Urinary bladder (tissue), 4 donors: ENCODE data around the gene AKIRIN2. TPM values are rescaled to one million over a fixed set of nuclear protein-coding genes. Genes with fewer than 3 reads are reported as not detected.
"Not testable (repeated sequence)": the region's sequence is repeated elsewhere in the genome, so short reads cannot be mapped to it uniquely, and the experiment has no call there.

Source experiments
- DNase-seq: peaks from one replicate; pipeline ENCODE4 v3.0.0-alpha.2; 2015; ENCODE audit errors: extremely low spot score
- H3K27ac ChIP-seq: one replicate; pipeline ENCODE4 v1.5.1; 2013; ENCODE audit warnings: low read depth, mild to moderate bottlenecking, moderate library complexity
- H3K36me3 ChIP-seq: one replicate; pipeline ENCODE4 v1.6.1; 2013; ENCODE audit warnings: mild to moderate bottlenecking, moderate library complexity; ENCODE audit not compliant: insufficient read depth
- H3K4me1 ChIP-seq: one replicate; pipeline ENCODE4 v1.6.1; 2013; ENCODE audit warnings: mild to moderate bottlenecking, moderate library complexity; ENCODE audit not compliant: insufficient read depth
- H3K4me3 ChIP-seq: one replicate; pipeline ENCODE4 v1.5.1; 2013; ENCODE audit warnings: low read depth, low read length
- whole genome bisulfite sequencing: extraction: QIAGEN DNeasy Blood & Tissue Kit; methylation state at CpG from one replicate; pipeline ENCODE4 v1.1.7; 2013; 5-methylcytosine and 5-hydroxymethylcytosine counted together
- polyA plus RNA-seq: library from polyadenylated mRNA; stranded (reverse); fragments of 200-250 nt; gene quantifications from one replicate; pipeline ENCODE4 v1.2.3, GENCODE V29; 2013
- total RNA-seq: library from RNA; depleted of rRNA; stranded (reverse); fragments of >200 nt; gene quantifications from one replicate; pipeline ENCODE4 v1.2.3, GENCODE V29; 2014
- donor health status: healthy with polysubstance abuse.
- donor health status: healthy.

The AKIRIN2 gene
- total and polyA plus RNA-seq, 2 donors, result 33.5 to 42.2 TPM

DNA sequence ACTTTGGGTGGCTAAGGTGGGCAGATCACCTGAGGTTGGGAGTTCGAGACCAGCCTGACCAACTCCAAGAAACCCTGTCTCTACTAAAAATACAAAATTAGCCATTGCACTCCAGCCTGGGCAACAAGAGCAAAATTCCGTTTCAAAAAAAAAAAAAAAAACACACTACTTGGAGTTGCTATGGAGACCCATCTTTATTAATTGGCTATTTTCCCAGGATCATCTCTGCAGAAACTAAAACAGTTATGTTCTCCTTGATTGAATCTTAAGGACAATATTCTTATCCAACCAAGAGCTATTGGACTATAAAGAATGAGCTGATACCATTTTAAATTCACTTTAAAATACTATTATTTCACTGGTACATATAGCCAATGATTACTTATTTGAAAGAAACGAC is 14.7 kb downstream of the AKIRIN2 start:
- no peak overlapping the region for H3K4me3 ChIP-seq
- DNase-seq, result no peak
- peaks cover 2% of the 10 kb centered on the region for H3K36me3 ChIP-seq
- H3K27ac ChIP-seq, result no peak overlapping the region
- no peaks in the 10 kb centered on the region for H3K4me1 ChIP-seq
- 67% methylated on average over 3 of the region's 3 CpGs for WGBS

DNA sequence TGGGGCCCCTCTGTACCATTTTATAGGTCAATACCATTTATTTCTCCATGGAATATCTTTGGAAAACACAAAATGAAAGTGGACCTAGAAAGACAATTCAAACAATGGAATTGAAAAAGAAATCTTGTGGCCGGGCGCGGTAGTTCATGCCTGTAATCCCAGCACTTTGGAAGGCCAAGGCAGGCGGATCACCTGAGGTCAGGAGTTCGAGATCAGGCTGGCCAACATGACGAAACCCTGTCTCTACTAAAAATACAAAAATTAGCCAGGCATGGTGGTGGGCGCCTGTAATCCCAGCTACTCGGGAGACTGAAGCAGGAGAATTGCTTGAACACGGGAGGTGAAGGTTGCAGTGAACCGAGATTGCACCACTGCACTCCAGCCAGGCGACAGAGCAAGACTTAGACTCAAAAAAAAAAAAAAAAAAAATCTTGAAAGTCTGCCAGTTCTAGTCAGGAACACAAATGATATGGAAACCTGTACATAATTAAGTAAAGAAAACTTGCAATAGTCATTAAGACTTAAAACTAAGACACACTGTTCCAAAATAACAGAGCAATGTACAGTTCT is 15.3 kb downstream of the AKIRIN2 start:
- not testable (repeated sequence) for H3K36me3 ChIP-seq, H3K4me3 ChIP-seq, H3K27ac ChIP-seq, DNase-seq, H3K4me1 ChIP-seq
- 92% methylated on average over 11 of the region's 11 CpGs for WGBS

DNA sequence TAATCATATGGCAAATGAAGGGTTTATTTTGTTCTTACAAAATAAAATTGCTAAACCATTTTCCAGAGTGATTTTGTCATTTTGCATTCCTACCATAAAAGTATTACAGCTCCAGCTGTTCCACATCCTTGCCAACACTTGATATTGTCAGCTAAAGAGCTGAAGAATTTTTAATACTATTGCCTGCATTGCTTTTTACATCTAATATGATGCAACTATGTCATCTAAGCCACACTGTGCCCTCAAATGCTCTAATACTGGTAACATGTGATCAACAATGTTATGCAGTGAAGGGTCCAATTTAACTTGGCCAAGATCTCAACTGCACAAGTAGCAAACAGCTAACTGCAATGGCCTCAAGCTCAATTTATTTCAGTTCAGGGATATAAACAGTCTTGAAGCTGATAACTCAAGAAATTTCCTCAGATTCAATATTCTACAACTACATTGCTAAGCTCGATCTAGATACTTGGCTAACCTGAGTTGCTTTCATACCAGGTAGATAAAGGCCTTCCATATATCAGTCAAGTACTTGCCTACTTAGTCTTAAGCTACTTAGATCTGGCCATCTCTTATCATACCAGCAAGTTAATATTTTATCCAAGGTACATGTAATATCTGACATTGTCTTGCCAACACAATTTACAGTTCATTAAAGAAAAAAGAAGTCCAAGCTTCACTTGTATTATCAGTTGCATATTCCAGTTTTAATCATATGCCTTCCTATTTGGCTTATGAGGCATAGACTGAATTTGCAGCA is 17.0 kb downstream of the AKIRIN2 start:
- Histone ChIP-seq H3K36me3 (peaks cover 2% of the 10 kb centered on the region), H3K4me3 (no peak overlapping the region), H3K27ac (no peak overlapping the region), H3K4me1 (no peaks in the 10 kb centered on the region)
- WGBS, result 78% methylated on average over 1 of the region's 1 CpG
- no peak for DNase-seq

DNA sequence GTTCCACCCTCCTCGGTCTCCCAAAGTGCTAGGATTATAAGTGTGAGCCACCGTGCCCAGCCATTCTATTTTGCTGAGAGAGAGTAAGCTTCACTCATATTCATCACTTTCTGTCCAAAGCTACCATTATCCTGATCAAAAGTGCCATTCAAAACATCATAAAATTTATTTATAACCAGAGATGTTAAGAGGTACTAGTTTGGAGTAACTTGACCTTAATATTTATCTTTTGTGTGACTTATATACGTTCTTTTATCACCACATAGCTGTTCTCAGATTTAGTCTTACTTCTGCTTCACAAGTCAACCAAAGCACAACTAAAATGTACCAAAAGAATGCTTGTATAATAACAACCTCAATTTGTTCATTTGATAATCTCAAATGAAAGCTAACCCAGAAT is 18.1 kb downstream of the AKIRIN2 start:
- 60% methylated on average over 3 of the region's 3 CpGs for WGBS
- no peak for DNase-seq
- Histone ChIP-seq H3K27ac (no peak overlapping the region), H3K4me3 (no peak overlapping the region), H3K4me1 (no peaks in the 10 kb centered on the region), H3K36me3 (no peaks in the 10 kb centered on the region)

DNA sequence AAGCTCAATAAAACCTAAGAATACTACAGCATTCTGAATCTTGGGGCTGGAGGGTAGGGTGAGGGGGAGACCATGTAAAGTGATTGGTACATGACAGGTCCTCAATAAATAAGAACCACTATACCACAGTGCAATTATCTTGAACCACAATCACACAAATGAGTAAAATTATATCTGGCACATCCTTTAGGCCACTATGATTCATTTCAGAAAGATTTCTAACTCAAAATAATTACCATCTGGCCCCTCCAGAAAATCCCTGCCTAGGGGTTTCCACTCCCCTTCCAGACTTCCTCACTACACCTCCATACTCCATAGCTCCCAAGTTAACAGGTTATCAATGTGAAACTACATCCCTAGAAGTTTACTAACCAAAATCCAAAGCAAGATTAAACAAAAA is 19.7 kb downstream of the AKIRIN2 start:
- H3K4me3 ChIP-seq, result no peak overlapping the region
- DNase-seq, result no peak
- no peaks in the 10 kb centered on the region for H3K4me1 ChIP-seq

DNA sequence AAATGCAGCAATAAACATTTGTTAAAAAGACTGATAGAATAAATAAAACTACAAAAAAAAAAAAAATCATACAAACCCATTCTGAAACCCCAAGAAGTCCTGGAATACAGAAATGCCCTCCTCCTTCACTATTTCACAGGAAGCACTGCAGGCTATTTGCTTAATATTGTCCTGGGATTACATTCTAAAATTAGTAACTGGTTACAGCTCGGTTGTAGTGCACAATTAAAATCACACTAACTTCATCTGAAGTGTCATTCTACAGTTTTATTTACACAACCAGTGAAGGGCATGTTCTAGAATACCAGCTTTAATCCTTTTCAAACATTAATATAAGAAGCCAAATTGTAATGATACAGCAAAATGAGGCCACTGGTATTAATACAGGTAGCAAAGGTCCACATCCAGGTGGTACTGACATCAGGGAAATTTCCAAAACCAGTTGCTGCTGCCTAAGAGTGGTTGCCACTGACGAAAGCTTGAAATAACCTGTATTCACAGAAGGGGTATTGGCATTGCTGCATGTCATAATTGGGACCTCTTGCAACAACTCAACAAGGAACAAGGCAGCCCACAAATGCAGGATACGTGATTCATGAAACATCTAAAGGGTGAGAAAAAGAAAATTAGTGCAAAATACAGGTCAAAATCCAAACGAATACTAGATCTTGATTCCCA is 26.9 kb downstream of the AKIRIN2 start:
- no peak overlapping the region for H3K27ac ChIP-seq
- peaks cover 8% of the 10 kb centered on the region for H3K36me3 ChIP-seq
- WGBS, result 70% methylated on average over 4 of the region's 4 CpGs
- DNase-seq, result no peak
- no peak overlapping the region for H3K4me3 ChIP-seq
- no peaks in the 10 kb centered on the region for H3K4me1 ChIP-seq

More for the DNA sequence above, 19.7 kb downstream of the AKIRIN2 start:
- H3K27ac ChIP-seq, result no peak overlapping the region
- peaks cover 3% of the 10 kb centered on the region for H3K36me3 ChIP-seq

DNA sequence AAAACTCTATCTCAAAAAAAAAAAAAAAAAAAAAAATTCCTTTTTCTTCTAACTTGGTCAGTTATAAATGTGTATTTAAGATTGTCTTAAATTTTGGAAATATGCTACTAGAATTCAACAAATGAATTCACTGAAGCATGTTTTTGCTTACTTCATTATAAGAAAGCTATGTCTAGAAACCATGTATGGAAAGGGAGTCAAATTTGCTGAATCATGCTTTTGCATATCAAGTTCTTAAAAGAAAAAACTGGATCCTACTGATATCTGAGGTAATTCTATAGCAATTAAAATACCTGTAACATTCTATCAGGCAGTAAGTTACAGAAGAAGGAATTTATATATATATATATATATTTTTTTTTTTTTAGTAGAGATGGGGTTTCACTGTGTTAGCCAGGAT is 27.7 kb downstream of the AKIRIN2 start:
- Histone ChIP-seq H3K4me1 (no peaks in the 10 kb centered on the region), H3K27ac (no peak overlapping the region), H3K36me3 (peaks cover 9% of the 10 kb centered on the region), H3K4me3 (no peak overlapping the region)
- no peak for DNase-seq

DNA sequence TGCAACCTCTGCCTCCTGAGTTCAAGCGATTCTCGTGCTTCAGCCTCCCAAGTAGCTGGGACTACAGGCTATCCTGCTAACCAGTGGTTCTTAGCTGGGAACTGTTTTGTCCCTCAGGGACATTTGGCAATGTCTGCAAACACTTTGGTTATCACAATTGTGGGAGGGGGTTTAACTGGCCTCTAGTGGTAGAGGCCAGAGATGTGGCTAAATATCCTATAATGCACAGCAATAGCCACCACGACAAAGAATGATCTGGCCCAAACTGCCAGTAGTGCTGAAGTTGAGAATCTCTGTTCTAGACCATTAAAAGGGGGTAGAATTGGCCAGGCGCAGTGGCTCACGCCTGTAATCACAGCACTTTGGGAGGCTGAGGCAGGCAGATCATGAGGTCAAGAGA is 28.8 kb downstream of the AKIRIN2 start:
- WGBS, result 97% methylated on average over 5 of the region's 5 CpGs
- Histone ChIP-seq H3K4me3 (no peak overlapping the region), H3K27ac (no peak overlapping the region), H3K4me1 (no peaks in the 10 kb centered on the region), H3K36me3 (peaks cover 7% of the 10 kb centered on the region)
- DNase-seq, result no peak

DNA sequence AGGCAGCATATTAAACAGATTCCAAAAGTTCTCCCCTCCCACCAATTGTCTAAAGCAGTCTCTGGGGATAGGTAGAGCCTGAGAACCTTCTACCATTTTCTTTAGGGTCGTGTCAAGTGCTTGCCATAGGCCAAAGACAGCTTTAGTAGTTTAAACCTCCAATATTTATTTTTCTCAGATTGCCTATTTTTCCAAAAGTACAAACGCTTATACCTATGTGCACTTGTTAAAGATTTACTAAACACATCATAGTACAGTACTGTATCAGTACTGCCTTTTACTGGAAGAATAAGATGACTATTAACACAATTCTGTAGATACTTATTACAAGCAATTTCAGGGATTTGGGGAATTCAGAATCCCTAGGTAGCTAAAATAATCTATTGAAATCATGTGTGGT is 29.4 kb downstream of the AKIRIN2 start:
- 88% methylated on average over 2 of the region's 2 CpGs for WGBS
- Histone ChIP-seq H3K4me3 (no peak overlapping the region), H3K4me1 (no peaks in the 10 kb centered on the region), H3K27ac (no peak overlapping the region), H3K36me3 (peaks cover 7% of the 10 kb centered on the region)
- no peak for DNase-seq

DNA sequence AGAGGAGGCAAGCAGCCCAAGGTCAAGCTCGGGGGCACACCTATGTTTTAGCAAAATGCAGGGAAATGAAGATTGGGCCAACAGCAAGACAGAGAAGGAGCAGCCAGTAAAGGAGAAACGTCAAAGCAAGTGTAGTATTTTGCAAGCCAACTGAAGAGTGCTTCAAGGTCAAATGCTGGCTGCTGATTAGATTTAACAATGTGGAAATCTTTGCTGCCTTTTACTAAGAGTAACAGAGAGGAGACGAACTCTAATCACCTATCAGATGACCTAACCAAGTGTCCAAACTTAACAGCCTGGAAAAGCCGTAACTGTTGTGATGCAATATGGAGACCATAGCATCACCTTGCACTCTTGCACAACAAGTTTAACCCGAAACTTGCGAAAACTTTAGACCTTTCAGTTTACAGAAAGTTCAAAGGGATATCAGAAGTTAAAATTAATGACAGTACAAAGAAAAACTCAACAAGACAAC is 30.4 kb downstream of the AKIRIN2 start:
- WGBS, result 71% methylated on average over 6 of the region's 6 CpGs
- no peaks in the 10 kb centered on the region for H3K4me1 ChIP-seq
- DNase-seq, result no peak
- peaks cover 6% of the 10 kb centered on the region for H3K36me3 ChIP-seq
- no peak overlapping the region for H3K27ac ChIP-seq
- no peak overlapping the region for H3K4me3 ChIP-seq

DNA sequence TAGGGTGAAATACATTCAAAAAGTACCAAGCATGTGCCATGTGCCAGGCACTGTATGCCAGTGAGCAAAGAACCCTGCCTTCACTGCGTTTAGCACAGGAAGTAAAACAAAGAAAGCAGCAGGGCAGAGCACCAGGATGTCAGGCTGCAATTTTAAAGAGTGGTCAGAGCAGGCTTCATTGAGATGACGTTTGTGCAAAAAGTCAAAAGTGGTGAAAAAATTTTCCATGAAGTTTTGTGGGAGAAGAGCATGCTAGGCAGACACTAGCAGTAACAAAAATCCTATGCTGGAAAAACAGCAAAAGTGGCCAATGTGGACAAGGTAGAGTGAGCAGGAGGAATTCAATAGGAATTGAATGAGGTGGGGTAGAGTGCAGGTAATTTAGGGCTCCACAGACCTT is 31.3 kb downstream of the AKIRIN2 start:
- Histone ChIP-seq H3K36me3 (peaks cover 6% of the 10 kb centered on the region), H3K27ac (no peak overlapping the region), H3K4me1 (no peaks in the 10 kb centered on the region), H3K4me3 (no peak overlapping the region)
- WGBS, result 51% methylated on average over 2 of the region's 2 CpGs
- DNase-seq, result no peak

DNA sequence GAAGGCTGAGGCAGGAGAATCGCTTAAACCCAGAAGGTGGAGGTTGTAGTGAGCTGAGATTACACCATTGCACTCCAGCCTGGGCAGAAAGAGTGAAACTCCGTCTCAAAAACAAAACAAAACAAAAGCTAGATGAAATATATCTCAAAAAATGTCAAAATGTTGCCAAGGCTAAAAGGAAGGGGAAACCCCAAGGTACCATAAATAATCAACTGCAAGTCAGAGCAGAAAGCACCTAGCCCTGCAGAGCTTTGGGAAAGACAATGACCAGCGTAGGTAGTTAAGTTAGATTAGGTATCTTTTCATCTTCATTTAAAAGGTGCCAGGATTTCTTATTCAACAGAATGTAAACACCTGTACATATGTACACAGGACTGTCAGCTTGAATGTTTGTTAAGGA is 33.0 kb downstream of the AKIRIN2 start:
- 68% methylated on average over 3 of the region's 3 CpGs for WGBS
- Histone ChIP-seq H3K4me3 (no peak overlapping the region), H3K36me3 (peaks cover 4% of the 10 kb centered on the region), H3K4me1 (no peaks in the 10 kb centered on the region), H3K27ac (no peak overlapping the region)
- DNase-seq, result no peak

DNA sequence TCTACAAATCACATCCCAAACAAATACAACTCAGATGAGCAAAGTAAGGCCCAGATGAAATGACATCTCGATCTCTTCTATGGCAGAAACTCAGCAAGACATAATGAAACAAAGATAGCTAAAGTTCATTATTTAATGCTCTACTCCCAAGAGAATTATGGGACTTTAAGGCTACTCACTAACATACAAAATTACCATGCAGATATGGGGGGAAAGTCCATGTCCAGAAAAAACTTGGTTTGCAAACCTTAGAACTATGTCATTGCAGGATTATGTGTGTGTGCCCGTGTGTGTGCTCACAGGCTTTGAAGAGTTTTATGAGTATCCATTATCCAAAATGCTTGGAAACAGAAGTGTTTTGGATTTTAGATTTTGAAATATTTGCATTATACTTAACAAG is 34.0 kb downstream of the AKIRIN2 start:
- no peak for DNase-seq
- peaks cover 1% of the 10 kb centered on the region for H3K36me3 ChIP-seq
- H3K4me3 ChIP-seq, result no peak overlapping the region
- H3K27ac ChIP-seq, result no peak overlapping the region
- H3K4me1 ChIP-seq, result no peaks in the 10 kb centered on the region
- 61% methylated on average over 2 of the region's 2 CpGs for WGBS

DNA sequence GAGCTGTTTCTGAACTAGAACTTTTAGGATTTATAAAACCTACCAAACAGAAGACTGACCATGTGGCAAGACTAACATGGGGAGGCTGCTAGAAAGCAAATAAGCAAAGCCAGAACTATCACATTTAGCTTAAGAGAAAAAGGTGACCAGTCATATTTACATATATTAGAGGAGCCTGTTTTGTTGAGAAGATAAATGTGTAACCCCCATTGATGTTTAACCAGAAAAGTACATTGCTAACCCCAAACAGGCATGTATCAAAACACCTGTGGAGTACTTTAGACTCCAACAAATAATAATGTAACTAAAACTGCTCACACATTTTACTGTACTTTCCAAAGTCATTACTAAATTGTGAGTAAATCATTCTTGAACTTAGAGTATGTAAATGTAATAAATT is 35.0 kb downstream of the AKIRIN2 start:
- Histone ChIP-seq H3K4me3 (no peak overlapping the region), H3K4me1 (no peaks in the 10 kb centered on the region), H3K27ac (no peak overlapping the region), H3K36me3 (peaks cover 1% of the 10 kb centered on the region)
- no peak for DNase-seq
